Measurements from ENCODE around the gene DUOX1.
A peak's percentile ranks its signal among the peaks of the same experiment; 100 is the strongest.

The DUOX1 gene

DNA sequence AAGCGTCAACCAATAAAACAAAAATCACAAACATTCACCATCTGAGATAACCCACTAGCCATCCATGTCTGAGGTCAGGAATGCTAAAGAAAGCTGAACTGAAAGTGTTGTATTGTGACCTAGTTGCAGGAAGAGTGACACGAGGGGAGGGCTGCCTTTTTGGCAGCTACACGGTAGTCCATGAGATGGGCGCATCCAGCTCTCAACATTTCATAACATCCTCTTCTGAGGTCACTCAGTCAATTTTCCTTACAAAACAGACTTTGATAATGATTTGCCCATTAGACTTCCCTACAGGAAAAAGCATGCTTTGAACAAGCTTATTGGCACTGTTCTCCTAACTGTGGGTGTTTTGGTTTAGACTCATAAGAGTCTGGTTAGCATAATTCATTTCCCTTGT, 73.4 kb downstream of the DUOX1 start:
- TF ChIP-seq CTCF (IDR thresholded peaks at IDR 0.05): no peak

- TF ChIP-seq CTCF (IDR thresholded peaks at IDR 0.05): peak; percentile 96
These were observed 75.4 kb downstream of the DUOX1 start for GRCh38 chr15:45205192-45205591.

GRCh38 chr15:45212493-45212892, 82.7 kb downstream of the DUOX1 start:
- no peak for TF ChIP-seq CTCF (IDR thresholded peaks at IDR 0.05)

Measured in LNCAP (cell line).